GM20000 (cell line): Measurements from ENCODE around the gene XPO5.

ENCODE experiments used
- DNase-seq: peaks from one replicate; pipeline ENCODE4 v3.0.0; 2012; ENCODE audit warnings: low spot score
- CTCF ChIP-seq: IDR thresholded peaks from 2 replicates; pipeline ENCODE4 v1.5.1; 2012; ENCODE audit warnings: mild to moderate bottlenecking, control low read depth; ENCODE audit errors: extremely low read depth, missing control alignments

Gene XPO5

DNA sequence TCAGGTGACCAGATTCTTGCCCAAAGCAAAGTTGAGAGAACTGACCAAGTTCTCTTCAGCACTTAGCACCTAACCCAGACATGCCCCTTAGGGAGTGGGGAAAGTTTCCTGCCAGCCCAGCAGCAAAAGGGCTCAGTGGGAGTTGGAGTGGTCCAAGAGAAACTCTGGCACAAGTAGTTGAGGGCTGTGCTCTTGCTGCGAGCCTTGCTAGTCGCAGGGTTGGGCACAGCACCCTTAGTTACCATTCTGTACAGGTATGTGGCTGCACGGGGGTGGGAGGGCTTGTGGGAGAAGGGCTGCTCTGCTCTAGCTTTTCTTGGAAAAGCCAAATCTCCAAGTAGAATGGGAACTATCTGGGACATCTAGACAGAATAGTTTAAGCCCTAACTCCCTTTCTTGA, 52.6 kb downstream of the XPO5 start:
- no peak for TF ChIP-seq CTCF
- no peak for DNase-seq

DNA sequence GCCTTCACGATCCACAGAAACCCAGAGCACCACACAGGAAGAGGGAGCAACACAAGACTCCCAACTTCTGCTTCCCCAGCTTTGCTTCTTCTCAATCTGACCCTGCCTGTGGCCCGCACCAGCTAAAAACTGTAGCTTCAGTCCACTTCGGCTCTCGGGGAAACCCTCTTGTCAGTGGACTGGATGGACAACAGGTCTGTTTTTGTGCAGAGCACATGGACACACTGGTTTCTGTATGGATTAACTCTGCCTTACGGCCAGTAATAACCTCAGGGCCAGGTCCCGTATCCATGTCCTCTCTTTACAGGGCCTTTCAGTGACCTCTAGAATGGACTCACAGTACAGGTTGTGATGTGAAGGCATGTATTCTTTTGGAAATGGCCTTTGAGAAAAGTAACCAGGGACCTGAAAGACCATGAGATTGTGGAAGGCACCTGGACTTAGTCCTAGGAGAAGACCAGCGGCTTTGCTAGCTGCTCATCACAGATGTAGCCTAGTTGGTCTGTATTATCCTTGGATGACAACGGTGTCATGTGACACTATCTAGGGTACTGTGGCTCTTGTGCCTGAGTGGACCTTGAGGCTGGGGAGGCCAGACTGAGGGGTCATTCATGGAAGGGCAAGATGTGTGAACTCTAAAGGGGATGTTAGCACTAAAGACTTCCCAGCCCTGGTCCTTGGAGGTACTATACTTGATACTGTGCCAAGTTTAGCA, 53.1 kb downstream of the XPO5 start:
- DNase-seq, result no peak
- TF ChIP-seq CTCF, result no peak

GRCh38 chr6:43521836-43522235, 54.0 kb downstream of the XPO5 start:
- no peak for TF ChIP-seq CTCF
- DNase-seq, result no peak

GRCh38 chr6:43520097-43520496, 55.7 kb downstream of the XPO5 start:
- DNase-seq, result no peak
- no peak for TF ChIP-seq CTCF

DNA sequence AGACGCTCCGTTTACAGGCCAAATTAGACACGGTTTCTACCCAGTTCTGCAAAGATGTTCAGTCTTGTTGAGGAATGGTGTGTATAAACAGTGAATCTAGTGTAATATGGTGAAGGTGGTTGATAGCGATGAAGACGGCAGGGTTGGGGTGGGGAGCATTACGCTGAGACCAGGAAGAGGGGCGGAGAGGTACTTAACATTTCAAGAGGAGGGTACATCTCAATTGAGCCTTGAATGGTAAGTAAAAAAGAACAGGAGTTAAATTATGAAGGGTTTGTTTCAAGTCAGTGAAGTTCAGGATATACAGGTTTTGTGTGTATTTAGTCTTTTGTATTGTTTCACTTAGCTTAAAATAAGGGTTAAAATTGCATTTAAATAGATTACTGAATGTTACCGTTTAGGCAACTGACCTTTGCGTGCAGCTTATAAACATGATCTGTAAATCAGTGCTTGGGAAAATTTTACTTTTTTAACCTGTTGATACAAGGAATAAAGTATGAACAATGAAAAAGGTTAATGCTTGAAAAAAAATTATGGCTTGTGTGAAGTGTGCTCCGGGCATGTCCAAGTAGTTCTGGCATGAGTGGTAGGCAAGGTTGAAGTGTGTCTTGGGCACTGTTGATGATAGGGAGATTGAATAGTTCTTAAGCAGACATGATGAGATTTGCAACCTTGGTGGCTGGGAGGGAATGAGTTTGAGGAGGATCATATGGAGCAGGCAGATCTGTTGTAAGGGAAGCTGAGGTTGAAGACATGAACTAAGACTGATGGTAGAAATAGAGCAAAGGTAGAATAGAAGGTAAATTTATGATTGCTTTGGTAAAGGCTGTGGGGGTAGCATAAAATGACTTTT, 58.1 kb downstream of the XPO5 start:
- TF ChIP-seq CTCF, result no peak
- DNase-seq, result no peak

- TF ChIP-seq CTCF, result no peak
- peak; percentile 98 for DNase-seq
These were observed 58.9 kb downstream of the XPO5 start, which contains the start of the genes POLR1C and YIPF3 for GRCh38 chr6:43516697-43517504. POLR1C (plus strand) TSS chr6:43517089; CDS start chr6:43517110, 21 bp downstream. YIPF3 (minus strand) TSS chr6:43516926; CDS start chr6:43516807, 119 bp downstream.

- DNase-seq, result no peak
- no peak for TF ChIP-seq CTCF
These were observed 59.5 kb downstream of the XPO5 start for GRCh38 chr6:43516367-43516696.
